Measurements from ENCODE around the gene MAP3K14.
"Not testable (repeated sequence)": the region's sequence is repeated elsewhere in the genome, so short reads cannot be mapped to it uniquely, and the experiment has no call there.

MAP3K14 gene

DNA sequence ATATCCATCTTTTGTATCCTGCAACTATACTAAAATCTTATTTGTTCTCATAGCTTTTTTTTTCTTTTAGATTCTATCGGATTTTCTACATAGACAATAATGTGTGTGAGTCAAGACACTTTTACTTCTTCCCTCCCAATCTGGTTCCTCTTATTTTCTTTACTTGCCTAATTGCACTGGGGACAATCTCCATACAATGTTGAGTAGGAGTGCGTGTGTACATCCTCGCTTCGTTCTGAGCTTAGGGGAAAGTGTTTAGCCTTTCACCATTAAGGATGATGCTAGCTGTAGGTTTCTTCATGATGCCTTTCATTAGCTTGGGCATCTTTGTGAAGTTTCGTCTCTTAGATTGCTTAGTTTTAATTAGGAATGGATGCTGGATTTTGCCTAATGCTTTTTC is 57.8 kb downstream of the MAP3K14 start:
- no peak for DNase-seq

- DNase-seq: no peak
Measured at GRCh38 chr17:45257115-45257514, 59.7 kb downstream of the MAP3K14 start.

- no peak for DNase-seq
Measured at GRCh38 chr17:45256114-45256966, 60.5 kb downstream of the MAP3K14 start.

GRCh38 chr17:45255358-45255757 is 61.5 kb downstream of the MAP3K14 start:
- DNase-seq: no peak

GRCh38 chr17:45253879-45254278 is 62.9 kb downstream of the MAP3K14 start:
- DNase-seq: no peak

DNA sequence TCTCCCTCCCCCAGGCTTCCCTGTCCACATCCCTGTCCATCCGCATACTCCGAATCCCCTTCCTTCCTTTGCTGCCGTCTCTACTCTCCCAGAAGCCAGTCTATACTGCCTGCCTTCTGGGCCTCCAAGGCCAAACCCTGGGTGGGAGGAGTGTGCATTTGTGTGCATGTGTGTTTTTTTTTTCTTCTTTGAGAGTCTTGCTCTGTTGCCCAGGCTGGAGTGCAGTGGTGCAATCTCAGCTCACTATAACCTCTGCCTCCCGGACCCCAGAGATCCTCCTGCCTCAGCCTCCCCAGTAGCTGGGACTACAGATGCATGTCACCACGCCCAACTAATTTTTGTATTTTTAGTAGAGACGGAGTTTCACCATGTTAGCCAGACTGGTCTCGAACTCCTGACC is 63.6 kb downstream of the MAP3K14 start:
- DNase-seq: not testable (repeated sequence)

DNA sequence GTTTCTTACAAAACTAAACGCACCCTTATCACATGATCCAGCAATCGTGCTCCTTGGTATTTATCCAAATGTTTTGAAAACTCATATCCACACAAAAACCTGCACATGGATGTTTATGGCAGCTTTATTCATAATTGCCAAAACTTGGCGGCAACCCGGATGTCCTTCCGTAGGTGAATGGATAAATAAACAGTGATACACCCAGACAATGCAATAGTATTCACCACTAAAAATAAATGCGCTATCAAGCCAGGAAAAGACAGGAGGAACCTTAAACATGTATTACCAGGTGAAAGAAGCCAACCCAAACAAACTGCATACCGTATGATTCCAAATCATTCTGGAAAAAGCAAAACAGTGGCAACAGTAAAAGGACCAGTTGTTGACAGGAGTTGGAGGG is 64.9 kb downstream of the MAP3K14 start:
- no peak for DNase-seq

- peak; percentile 78 for DNase-seq
Measured at GRCh38 chr17:45248132-45248957, 68.5 kb downstream of the MAP3K14 start.

DNA sequence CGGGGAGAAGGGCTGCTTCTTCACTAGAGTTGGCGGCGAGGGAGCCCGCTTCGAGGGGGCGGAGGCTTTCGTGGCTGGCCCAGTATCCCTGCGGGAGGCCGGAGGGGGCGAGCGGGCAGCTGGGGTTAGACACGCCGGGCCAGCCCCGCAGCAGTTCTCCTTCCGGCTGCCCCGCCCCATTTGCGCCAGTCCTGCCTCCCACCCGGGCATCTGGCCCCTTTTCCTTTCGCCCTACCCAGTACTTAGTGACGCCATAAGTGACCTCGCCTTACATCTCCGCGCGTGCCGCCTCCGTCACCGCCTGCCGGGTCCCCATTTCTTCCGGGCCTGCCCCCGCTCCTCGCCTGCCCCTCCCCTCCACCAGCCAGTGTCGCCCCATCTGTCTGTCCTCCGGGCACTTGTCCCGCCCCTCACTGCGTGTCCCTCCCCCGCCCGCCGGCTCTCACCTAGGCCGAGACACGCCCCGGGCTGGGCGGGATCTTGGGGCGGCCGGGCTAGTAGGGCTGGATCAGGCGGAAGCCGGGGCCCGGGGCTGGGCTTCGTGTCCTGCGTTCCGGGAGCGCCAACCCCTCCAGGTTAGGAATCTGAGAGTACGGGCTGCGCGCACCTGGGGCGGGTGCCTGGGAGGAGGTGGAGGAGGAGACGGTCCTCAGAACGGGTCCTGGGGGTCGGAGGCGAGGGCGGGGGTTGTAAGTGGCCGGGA is 69.2 kb downstream of the MAP3K14 start:
- peak; percentile 84 for DNase-seq

- no peak for DNase-seq
Measured at GRCh38 chr17:45246861-45247428, 69.9 kb downstream of the MAP3K14 start.

DNA sequence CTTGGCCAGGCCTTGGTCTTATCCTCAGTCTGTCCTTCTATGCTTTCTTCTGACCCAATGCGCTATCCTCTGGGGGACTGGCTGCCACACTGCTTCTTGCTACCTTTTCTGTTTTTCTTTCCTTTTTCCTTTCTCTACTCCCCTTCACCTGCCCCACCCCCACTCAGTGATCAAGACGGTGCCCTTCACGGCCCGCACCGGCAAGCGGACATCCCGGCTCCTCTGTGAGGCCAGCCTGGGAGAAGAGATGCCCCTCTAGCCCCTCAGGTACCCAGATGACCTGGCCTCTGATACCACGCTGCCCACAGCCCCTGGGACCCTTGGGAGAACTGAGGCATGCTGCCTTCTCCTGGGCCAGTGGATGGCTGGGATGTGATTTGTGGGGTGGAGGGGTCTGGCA is 70.5 kb downstream of the MAP3K14 start:
- no peak for DNase-seq

GRCh38 chr17:45244725-45245656 is 71.8 kb downstream of the MAP3K14 start:
- DNase-seq: no peak

GRCh38 chr17:45243750-45244149 is 73.1 kb downstream of the MAP3K14 start:
- peak; percentile 40 for DNase-seq

DNA sequence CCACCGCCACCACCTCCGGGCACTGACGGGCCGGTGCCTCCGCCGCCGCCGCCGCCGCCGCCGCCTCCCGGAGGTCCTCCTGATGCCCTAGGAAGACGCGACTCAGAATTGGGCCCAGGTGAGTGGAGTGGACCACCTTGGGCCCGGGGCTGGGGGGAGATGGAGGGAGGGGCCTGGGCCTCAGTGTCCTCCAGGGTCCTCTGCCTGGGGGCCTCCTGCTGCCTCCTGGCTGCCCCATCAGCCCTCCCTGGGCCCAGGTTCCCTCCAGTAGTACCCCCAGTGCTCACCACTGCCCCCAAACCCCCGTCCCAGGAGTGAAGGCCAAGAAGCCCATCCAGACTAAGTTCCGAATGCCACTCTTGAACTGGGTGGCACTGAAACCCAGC is 74.8 kb downstream of the MAP3K14 start:
- DNase-seq: peak; percentile 32

- peak; percentile 58 for DNase-seq
Measured at GRCh38 chr17:45241328-45242028, 75.3 kb downstream of the MAP3K14 start.

- peak; percentile 49 for DNase-seq
Measured at GRCh38 chr17:45240905-45241327, 75.9 kb downstream of the MAP3K14 start.

DNA sequence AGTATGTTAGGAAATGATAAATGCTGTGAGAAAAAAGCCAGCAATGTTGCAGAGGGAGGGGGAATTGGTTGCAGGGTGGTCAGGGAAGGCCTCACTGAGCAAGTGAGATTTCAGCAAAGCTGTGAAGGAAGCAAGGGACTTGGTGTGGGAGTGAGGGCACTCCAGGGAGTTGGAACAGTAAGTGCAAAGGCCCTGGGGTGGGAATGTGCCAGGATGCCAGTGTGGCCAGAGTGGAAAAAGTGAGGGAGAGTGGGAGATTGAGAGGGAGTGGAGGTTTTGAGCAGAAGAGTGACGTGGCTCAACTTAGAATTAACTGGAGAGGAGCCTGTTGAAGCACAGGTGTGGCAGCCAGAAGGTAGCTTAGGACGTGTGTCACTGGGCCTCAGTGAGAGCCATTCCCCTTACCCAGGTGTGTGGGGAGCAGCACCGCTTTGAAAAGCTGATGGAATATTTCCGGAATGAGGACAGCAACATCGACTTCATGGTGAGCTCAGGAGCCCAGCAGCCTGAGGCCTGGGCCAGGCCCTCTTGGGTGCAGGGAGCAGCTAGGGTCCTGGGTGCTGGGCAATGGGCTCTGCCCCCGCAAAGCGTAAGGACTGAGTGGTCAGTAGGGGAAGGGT is 78.6 kb downstream of the MAP3K14 start:
- no peak for DNase-seq

DNA sequence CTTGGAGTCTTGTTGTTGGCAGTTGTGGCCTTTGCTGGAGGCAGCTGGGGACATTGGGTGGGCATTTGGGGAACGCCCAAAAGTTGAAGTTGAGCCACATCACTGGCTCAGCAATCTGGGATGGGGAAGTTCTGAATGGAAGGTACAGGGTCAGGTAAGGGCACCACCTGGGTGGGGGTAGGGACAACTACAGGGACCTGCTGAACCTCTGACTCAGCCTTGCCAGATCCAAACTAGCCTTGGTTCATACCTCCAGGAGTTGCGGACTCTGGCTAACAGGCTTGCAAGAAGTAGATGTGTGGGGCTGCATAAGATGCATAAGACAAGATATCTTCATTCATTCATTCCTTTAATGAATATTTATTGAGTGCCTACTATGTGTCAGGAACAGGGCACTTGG is 79.1 kb downstream of the MAP3K14 start:
- no peak for DNase-seq

DNA sequence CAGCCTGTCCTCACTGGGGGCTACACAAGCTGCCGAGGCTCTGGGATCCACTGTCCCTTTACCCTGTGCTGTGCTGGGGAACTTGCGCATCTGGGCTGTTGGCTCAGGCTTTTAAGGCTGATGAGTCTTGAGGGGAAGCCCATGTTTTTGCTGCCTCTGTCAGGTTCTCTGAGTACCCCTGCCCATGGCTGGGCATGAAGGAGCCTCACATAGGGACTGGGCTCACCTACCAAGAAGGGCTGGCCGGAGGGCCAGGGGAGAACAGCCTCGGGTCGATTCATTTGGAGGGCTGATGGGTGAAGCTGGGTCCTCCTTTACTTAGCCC is 80.6 kb downstream of the MAP3K14 start:
- DNase-seq: no peak

Measured in right kidney (tissue), 1 donor.